ENCODE measurements around the gene CA10.

Gene CA10

DNA sequence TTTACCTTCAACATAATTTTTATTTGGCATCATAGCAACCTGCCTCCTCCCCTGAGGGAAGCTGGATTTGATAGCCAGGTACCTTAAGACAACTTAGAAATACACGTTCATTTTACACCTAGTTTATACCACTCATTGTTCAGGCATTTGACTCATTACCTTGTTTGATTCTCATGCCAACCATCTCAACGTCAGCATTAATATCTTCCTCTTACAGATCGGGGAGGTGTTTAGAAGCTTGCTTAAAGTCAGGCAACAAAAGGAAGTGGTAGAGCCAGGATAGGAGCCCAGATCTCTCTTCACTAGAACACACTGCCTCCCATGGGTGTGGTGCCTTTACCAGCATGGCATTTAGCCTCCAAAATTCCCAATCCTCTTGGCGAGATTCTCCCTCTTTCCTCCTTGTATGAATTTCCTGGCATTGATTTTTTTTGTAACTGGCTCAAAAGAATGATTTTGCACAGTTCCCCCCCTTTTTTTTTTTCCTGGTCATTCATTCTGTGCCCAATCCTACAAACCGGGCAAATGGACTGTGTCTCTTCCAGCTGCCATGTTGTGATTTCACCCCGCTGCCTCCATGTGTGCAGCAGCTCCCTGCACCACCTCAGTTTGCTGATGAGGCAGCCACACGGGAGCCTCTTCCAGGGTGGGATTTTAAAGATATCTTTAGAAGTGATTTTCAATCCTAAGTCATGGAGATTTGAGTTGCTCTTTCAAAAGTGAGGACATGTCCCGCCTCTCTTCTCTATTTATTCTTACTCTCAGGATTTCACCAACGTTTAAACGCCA lies 514.6 kb downstream of the CA10 start:
- DNase-seq (ENCODE audit: low spot score): no peak

DNA sequence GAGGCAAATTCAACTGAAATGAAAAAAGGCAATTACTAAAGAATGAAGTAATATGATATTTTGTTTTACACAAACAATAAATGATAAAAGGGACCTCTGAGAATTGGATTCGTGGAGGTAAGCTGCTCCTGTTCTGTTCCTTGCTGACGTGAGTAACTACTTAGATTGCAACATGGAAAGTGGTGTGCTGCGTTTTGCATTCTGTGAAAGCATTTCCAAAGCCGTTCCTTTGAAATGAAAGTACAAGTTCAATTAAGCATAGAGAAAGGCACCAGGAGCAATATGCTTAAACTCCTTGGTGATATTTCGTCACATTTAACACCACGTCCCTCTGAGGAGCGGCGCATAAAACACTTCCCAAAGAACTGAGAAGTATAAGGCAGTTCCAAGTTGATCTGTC lies 516.5 kb downstream of the CA10 start:
- no peak for DNase-seq (ENCODE audit: low spot score)

DNA sequence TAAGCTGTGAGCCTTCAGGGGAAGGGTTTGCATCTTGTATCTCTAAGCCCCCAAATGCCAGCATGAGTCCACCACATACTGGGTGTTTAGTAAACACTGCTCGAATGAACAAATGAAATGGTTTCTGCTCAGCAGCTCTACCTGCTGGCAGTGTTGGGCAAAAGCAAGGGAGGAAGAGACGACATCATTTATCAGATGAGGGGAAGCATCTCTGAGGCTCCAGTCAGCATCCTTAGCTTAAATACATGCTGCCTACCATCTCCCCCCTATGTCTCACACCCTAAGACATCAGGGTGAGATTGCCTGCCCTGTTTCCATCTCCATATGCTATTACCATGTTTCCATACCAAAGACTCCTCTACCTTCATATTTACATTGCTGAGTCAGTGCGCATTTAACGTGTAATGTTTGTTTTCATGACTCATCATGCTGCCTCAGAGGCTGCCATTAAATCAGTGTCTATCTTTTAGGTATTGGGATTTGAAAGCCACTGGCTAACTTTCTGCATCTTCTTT lies 518.3 kb downstream of the CA10 start:
- DNase-seq (ENCODE audit: low spot score): peak; percentile 9

DNA sequence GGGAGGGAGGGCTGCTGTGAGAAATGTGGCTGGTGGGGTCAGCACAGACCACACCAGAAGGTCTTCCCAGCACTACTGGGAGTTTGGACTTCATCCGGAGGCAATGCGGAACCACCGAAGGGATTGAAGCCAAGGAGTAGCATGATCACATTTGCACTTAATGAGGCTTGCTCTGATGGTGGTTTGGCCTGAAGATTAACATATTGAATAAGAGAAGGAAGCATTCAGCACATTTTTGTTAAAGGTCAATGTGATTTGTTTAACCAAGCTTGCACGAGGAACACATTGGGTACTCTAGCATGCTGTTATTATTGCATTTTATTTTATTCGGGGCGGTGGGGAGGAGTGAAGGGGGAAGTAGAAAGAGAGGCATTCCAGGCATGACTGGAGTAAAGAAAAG lies 519.5 kb downstream of the CA10 start:
- no peak for DNase-seq (ENCODE audit: low spot score)

DNA sequence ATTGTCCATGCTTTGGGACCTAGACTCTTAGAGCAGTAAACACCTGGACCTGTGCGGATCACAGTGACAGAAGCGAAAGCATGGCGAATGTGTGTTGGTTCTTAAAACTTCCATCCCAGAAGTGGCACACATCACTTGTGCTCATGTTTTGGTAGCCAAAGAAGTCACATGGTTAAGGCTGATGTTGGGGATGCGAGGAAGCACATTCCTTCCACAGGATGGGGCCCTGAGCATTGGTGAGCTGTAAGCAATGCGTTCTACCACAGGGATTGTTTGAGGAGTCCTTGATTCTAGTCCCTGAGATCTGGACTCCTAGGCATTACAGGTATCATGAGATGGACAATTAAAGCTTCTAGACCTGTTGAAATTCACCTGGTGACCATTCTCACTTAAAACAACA lies 522.2 kb downstream of the CA10 start:
- DNase-seq (ENCODE audit: low spot score): no peak

DNA sequence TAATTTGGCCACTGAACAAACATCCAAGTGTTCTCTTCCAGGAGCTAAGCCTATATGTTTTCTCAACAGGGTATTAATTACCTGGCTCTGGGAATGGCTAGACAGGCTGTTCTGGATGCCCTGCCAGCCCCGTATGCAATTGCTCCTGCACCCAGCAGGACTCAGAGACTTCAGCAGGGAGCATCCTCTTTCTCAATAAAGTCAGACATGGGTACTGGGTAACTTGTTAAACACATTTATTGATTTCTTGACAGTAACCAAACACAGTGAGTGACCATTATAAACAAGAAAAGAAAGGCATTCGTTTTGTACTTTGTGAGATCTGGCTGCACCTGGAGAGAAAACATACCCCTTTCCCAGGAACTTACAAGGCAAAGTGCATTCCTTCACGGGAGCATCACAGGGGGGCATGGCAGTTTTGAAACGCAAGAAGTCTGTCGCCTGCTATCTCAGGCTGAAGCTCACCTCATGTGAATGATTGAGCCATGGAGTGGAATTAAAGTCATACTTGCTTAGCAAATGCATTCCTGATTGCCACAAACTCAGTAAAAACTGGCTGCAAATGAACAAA lies 528.3 kb downstream of the CA10 start:
- DNase-seq (ENCODE audit: low spot score): no peak

DNA sequence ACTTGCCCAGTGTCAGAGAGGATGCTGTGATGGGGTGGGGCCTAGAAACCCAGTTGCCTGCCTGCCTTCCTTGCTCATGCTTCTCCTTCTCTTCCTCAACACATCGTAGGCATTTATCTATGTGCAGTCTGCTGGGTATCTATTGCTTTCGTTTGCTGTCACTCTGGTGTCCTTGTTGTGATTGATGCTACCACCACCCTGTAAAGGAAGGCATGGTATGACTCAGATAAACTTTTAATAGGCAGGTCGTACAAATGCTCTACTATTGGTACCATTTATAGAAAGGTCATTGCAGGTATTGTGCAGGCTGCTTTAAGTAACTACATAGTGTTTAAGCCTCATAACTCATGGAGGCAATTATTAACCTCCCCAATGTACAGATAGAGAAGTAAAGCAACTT lies 529.3 kb downstream of the CA10 start:
- no peak for DNase-seq (ENCODE audit: low spot score)

DNA sequence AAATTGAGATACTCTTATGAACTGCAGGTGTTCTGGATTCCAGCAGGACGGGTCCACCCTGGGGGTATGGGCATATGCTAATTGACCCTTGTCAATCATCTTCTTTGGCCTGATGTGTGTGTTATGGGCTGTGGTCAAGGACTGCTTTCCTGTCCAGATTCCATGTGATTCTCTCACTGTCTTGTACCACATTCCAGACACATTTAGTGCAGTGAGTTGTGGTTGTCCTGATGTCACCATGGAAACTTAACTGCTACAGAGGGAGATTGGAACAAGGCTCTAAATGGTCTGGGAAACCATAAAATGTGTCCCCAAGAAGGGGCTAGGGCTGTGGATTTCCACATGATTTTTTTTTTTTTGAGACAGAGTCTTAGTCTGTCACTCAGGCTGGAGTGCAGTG lies 530.7 kb downstream of the CA10 start:
- DNase-seq (ENCODE audit: low spot score): no peak

DNA sequence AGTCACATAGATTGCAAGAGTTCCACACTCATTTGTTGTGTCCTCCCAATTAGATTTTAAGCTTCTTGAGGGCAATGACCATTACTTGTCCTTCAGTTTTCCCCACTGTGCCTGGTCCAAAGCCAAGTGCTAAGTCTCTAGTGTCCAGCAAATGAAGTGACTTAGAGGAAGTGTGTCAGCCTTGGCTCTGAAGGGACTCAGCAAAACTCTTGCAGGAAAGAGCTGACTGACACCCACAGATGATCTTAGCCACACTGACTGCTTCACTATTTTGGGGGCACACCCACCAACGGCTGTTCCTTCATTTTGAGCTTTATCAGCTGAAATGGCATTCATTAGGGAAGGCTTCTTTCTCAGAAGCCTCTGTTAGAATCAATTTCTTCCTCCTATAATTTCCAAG lies 540.0 kb downstream of the CA10 start:
- no peak for DNase-seq (ENCODE audit: low spot score)

DNA sequence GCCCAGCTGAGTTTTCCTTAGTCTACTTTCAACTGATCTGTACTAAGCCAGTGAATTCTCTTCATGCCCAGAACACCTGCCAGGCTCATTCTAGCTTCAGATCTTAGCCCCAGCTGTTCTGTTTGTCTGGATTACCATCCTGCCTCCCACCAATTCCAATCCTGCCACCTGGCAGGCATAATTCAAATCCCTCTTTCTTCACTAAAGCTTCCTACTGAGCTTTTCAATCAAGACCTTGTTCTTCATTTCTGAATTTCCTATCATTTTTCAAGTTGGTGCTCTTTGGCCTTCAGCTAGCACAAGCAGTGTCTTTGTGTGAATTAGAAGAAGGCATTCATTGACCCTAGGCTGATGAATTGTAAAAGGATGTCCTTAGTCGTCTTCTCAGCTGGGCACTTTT lies 540.5 kb downstream of the CA10 start:
- no peak for DNase-seq (ENCODE audit: low spot score)

DNA sequence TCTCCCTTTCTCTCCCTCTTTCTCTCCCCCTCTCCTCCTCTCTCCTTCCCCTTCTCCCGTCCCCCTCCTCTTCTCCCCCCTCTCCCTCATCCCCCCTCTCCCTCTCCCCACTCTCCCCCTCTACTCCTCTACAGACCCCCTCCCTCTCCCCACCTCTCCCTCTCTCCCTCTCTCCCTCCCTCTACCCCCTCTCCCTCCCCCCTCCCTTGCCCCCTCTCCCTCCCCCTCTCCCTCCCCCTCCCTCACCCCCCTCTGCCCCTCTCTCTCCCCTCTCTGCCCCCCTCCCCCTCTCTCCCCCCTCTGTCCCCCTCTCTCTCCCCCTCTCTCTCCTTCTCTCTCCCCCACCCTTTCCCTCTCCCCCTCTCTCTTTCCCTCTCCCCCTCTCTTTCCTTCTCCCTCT lies 545.3 kb downstream of the CA10 start:
- DNase-seq (ENCODE audit: low spot score): no peak

DNA sequence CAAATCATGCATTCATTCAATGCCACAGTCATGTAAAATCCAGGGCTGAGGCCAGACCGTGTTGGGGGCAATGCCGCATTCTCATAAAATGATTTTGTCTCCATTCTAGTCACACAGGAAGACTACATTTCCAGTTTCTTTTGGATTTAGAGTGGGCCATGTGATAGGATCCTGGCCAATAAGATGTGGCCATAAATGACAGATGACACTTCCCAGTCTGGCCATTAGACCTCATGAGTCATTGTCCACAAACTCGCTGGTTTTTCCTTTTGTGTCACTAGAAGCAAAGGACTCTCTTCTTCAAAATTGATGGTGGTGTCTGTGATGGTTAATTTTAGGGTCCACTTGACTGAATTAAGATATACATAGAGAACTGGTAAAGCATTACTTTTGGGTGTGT lies 545.8 kb downstream of the CA10 start:
- no peak for DNase-seq (ENCODE audit: low spot score)

DNA sequence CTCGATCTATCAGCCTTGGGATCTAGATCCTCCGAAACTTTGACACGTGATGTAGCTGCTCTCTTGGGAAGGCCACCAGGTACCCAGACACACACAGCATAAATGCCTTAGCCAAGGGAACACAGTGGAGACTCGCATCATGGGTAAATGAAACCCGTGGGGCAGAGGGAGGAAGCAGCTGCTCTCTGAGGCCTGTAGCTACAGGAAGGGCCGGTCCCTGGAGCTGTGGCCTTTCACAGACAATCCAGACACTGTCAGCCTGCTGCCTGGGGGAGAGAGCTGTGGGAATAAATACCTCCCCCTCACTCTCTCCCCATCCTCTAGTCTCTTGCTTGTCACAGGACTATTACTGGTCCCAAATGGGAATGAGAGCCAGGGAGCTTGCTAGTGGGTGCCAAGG lies 546.9 kb downstream of the CA10 start:
- no peak for DNase-seq (ENCODE audit: low spot score)

DNA sequence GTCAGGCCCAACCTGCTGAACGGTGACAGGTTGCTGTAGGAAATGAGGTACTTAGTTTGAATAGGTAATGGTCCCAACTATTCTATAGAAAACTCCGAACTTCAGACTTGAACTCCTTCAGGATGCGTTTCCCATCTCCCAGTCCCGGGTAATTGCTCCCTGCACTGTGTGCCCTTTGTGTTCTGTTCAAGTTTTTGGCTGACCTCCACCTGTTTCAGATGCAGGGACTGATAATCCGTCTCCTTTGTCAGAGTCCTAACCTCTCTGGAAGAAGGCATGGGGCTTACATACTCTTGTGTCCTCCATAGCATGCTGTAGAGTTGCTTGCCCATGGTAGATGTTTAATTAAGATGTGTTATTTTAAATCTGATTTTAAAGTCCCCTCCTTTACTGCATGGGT lies 547.7 kb downstream of the CA10 start:
- no peak for DNase-seq (ENCODE audit: low spot score)

DNA sequence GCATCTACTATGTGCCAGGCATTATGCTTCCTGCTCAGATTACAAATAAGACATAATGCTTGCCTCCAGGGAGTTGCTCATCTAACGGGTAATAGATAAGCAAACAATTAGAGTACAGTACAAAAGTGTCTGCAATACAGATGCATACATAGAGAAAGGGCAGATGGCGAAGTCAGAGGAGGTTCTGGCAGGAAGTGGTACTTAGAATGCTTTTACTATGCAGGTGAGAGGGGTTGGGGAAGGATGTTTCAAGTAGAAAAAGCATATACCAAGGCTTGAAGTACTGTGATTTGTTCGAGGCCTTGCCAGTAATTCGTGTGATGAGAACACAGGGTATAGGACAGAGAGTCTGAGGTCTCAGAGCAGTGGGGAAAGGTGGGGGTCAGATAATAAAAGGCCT lies 548.4 kb downstream of the CA10 start:
- no peak for DNase-seq (ENCODE audit: low spot score)

DNA sequence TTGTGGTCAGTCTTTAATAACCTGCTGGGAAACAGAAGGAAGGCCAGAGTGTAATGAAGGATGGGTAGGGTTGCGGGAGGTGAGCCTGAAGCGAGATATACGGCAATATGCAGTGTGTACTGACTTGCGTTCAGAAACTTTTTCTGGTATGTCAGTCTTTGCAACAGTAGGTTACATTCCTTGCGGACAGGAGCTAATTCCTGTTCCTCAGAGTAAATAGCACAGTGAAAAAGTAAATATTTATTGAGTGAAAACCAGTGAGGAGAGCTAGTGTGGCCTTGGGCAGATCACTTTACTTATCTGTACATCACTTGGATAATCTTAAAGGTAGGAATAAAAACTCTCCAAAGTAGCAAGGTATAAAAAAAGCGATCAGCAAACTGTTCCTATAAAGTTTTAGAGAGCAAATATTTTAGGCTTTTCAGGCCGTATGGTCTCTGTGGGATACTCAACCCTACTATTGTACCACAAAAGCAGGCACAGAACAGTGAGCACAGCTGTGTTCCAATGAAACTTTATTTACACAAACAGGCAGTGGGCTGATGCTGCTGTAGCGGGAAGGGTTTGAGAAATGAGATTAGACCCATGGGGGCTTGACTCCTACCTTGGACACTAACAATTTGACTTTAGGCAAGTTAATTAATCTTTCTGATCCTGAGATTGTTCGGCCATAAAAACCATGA lies 550.1 kb downstream of the CA10 start:
- no peak for DNase-seq (ENCODE audit: low spot score)

DNA sequence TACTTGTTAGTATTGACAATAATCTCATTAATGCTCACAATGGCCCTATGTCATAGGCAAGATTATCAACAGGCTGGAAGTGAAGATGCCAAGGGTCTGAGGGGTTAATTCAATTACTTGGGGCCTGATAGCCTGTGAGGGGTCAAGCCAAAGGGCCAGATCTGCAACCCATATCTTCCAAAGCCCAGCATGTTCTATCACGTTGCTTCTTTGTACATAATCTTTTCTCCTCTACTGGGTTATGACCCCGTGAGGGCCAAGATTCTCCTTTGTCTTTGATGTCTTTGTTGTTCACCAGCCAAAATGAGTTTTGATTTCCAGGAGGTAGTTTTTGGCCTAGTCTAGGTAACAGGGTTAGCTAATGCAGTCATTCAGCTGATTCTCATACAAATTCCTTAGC lies 551.0 kb downstream of the CA10 start:
- DNase-seq (ENCODE audit: low spot score): no peak

DNA sequence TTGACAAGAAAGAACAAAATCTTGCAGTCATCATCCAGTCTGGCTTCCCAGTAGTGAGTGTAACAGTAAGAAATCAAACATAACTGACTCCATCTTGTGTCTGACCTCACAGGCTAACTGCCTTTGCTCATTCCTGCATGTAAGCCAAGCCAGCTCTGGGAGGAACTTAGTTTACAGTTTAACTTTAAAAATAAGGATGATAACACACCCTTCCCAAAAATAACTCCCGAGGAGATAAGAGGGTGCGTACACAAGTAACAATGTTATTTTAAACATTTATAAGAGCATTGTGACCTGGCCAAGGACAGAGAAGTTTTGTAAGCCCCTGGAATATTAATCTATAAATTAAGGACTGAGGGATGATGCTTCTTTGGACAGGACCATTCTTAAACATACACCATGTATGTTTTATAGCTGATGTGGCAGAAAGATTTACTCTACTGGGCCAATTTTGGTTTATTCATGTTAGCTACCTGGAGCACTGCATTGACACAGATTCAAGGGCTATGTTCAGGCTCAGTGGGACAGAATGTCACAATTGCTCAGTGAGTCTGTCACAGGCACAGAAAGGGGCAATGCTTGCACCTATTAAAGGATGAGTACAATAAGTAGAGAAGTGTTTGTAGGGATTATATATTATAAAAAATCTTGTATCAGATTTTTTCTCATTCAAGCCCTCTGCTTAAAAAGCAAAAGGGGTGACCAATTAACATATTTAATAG lies 554.1 kb downstream of the CA10 start:
- DNase-seq (ENCODE audit: low spot score): no peak

DNA sequence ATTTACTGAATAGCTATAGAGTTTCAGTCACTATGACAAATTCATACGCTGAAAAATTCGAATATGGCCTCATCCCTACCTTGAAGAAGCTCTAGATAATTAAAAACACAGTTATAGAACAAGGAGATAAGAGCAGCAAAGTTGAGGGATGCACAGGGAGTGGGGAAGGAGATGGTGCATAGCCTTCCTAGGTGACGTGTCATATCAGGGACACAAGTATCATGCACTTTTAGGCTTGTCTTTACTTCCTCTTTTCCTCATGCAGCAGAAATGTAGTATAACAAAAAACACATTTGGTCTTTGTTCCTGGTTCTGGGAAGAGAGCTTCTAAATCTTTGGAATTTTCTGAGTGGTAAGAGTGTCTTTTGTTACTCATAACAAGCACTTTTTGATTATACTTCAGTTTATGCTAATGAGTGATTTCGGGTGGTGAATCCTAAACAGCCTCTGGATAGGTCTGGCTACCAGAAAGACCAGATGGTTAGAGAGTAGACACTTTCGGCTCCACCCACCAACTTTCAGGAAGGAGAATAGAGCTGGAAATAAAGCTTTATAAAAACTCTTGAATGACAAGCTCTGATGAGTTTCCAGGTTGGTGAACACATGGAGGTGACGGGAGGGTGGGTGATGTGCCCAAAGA lies 556.8 kb downstream of the CA10 start:
- no peak for DNase-seq (ENCODE audit: low spot score)

DNA sequence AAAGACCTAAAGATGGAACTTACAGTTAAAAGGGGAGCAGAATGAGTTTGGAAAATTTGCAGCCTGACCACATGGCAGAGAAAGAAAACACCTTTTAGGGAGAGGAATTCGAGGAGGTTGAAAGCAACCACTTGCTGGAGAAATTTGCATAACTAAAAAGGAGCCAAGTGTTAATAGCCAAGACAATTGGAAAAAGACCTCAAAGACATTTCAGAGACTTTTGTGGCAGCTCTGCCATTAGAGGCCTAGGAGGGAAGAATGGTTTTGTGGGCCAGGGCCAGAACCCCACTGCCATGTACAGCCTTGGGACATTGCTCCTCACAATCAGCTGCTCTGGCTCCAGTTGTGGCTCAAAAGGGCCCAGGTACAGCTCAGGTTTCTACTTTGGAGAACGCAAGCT lies 559.7 kb downstream of the CA10 start:
- no peak for DNase-seq (ENCODE audit: low spot score)

DNA sequence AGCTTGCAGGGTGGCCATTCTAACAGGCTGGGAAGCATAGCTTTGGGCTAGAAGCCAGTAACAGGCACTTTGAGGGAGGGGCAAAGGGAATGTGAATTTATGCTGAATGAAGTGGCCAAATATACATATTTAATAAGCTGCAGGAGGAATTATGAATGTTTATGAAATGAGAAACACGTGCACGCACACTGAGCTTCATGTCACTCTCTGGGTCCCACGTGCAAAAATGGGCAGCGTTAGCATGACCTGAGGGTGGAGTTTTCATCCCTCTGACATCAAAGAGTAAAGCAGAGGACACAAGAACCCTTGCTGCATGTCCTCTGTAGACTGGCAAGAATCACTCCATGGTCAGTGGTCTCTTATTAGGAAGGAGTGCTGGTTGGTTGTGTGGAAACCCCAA lies 561.2 kb downstream of the CA10 start:
- DNase-seq (ENCODE audit: low spot score): no peak

DNA sequence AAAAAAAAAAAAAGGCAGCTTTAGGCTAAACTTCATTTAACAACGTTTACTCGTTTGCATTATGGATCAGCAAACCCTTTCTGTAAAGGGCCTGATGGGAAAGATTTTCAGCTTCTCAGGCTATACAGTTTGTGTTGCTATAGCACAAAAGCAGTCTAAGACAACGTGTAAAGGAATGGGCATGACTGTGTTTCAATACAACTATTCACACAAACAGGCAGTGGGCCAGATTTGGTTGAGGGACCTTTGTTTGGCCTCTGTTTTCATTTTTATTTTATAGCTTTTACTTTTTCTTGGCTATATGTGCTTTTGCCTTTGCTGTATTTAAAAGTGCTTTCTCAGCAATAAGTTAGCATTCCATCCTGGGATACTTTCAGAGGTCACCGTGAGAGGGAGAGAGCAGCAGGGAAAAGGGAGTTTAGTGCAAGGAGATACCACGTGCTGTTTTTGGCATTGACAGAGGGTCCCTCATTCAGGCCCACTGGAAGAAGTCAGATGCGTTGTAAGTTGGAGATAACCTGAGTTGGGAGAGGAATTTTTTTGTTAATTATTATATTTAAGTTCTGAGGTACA lies 562.6 kb downstream of the CA10 start:
- no peak for DNase-seq (ENCODE audit: low spot score)
